ENCODE measurements around the gene KIF22. TPM values are rescaled to one million over a fixed set of nuclear protein-coding genes. Genes with fewer than 3 reads are reported as not detected.
A peak's percentile ranks its signal among the peaks of the same experiment; 100 is the strongest.

The KIF22 gene
- total and polyA plus RNA-seq, 3 donors from 2014 or later: 69.6 to 85.1 (median 79.8) TPM

- H3K27ac ChIP-seq: peak within 1 kb of the TSS; percentile 91 to 98
- peak within 1 kb of the TSS; percentile 75 to 78 for H3K4me3 ChIP-seq
- DNase-seq: peak; percentile 99
- intact Hi-C loops (cut with DNase I; ENCODE audit: low total_unique reads): no loop called here
- no peaks in the 10 kb centered on the region for H3K27me3 ChIP-seq
- 0% methylated on average over 35 to 53 of the region's 70 CpGs for WGBS, 2 donors
- peak; percentile 19 for TF ChIP-seq POLR2A (IDR thresholded peaks at IDR 0.05)
- TF ChIP-seq CTCF (IDR thresholded peaks at IDR 0.05): peak; percentile 72 to 91 (median 76)
- H3K9me3 ChIP-seq: no peaks in the 10 kb centered on the region
- no peaks in the 10 kb centered on the region for H3K36me3 ChIP-seq (ENCODE audit: low read depth, missing control alignments)
- H3K4me1 ChIP-seq: peaks cover 53% of the 10 kb centered on the region
These were observed 25.5 kb downstream of the KIF22 start, which contains the start of gene PAGR1 for GRCh38 chr16:29815793-29816693. Gene PAGR1, plus strand, starts transcription at chr16:29816152. Its CDS starts 374 bp downstream, at chr16:29816526.

GRCh38 chr16:29816694-29817441 lies 26.3 kb downstream of the KIF22 start:
- intact Hi-C loops (cut with DNase I; ENCODE audit: low total_unique reads): no loop called here
- Histone ChIP-seq H3K27me3 (no peaks in the 10 kb centered on the region), H3K27ac (peak overlapping the region; percentile 91 to 98), H3K9me3 (no peaks in the 10 kb centered on the region), H3K4me3 (peak overlapping the region; percentile 75 to 78), H3K36me3 (ENCODE audit: low read depth, missing control alignments) (no peaks in the 10 kb centered on the region), H3K4me1 (peaks cover 53% of the 10 kb centered on the region)
- peak; percentile 72 for DNase-seq
- WGBS, 2 donors: 3 to 5% methylated on average over 29 to 37 of the region's 37 CpGs
- TF ChIP-seq CTCF (IDR thresholded peaks at IDR 0.05): no peak
- TF ChIP-seq POLR2A (IDR thresholded peaks at IDR 0.05): no peak

- WGBS, 2 donors: 87 to 90% methylated on average over 4 of the region's 4 CpGs
- no peaks in the 10 kb centered on the region for H3K36me3 ChIP-seq (ENCODE audit: low read depth, missing control alignments)
- H3K27me3 ChIP-seq: no peaks in the 10 kb centered on the region
- DNase-seq: no peak
- H3K9me3 ChIP-seq: no peaks in the 10 kb centered on the region
- no peak for TF ChIP-seq CTCF (IDR thresholded peaks at IDR 0.05)
- TF ChIP-seq POLR2A (IDR thresholded peaks at IDR 0.05): no peak
- H3K4me3 ChIP-seq: no peak overlapping the region
- H3K4me1 ChIP-seq: peaks cover 53% of the 10 kb centered on the region
- intact Hi-C loops (cut with DNase I; ENCODE audit: low total_unique reads): no loop called here
- no peak overlapping the region for H3K27ac ChIP-seq
These were observed 27.5 kb downstream of the KIF22 start for GRCh38 chr16:29818082-29818481.

- no peaks in the 10 kb centered on the region for H3K9me3 ChIP-seq
- no peak for TF ChIP-seq POLR2A (IDR thresholded peaks at IDR 0.05)
- TF ChIP-seq CTCF (IDR thresholded peaks at IDR 0.05): peak in 1 of 3 experiments; percentile 17
- H3K27me3 ChIP-seq: no peaks in the 10 kb centered on the region
- peak; percentile 58 for DNase-seq
- peaks cover 56% of the 10 kb centered on the region for H3K4me1 ChIP-seq
- H3K36me3 ChIP-seq (ENCODE audit: low read depth, missing control alignments): no peaks in the 10 kb centered on the region
- H3K27ac ChIP-seq: peak overlapping the region in 1 of 2 donors; percentile 91
- H3K4me3 ChIP-seq: peak overlapping the region in 1 of 2 donors; percentile 70
- intact Hi-C loops (cut with DNase I; ENCODE audit: low total_unique reads): no loop called here
- 70 to 79% methylated on average over 9 to 15 of the region's 15 CpGs for WGBS, 2 donors
These were observed 29.0 kb downstream of the KIF22 start for GRCh38 chr16:29819506-29819905.
